Panc1 (cell line): ENCODE measurements around the gene TMEM253. TPM values are rescaled to one million over a fixed set of nuclear protein-coding genes. Genes with fewer than 3 reads are reported as not detected.

ENCODE experiments used
- ATAC-seq: fragments of 200-7000 bp; cut with Tn5 transposase; 2 replicates; pipeline ENCODE4 v1.9.1; 2020; ENCODE audit warnings: mild to moderate bottlenecking, moderate library complexity
- BruUV-seq: library from RNA; stranded (reverse); fragments of 400-500 nt; replicated peaks from 2 replicates; lab custom pipeline; 2021; lab: Mats Ljungman, UMichigan
- CTCF ChIA-PET: fragments of 300-600 bp; sonication (Branson Sonifier 250); formaldehyde crosslinking; loops from one replicate; lab custom pipeline; 2022; ENCODE audit warnings: antibody characterized with exemption; lab: Charles Lee
- POLR2A ChIA-PET: fragments of 300-600 bp; sonication (Branson Sonifier 250); formaldehyde crosslinking; loops from one replicate; lab custom pipeline; 2022; ENCODE audit warnings: antibody characterized with exemption; lab: Charles Lee
- DNase-seq: peaks from one replicate; pipeline ENCODE4 v3.0.0-alpha.2; 2010; ENCODE audit warnings: low read depth, low spot score
- H3K27ac ChIP-seq: 2 replicates; pipeline ENCODE4 v1.5.1; 2011; ENCODE audit warnings: mild to moderate bottlenecking, low read length, inconsistent platforms
- H3K27me3 ChIP-seq: fragments of 200-500 bp; sonication (Bioruptor generic); 2 replicates; pipeline ENCODE4 v1.6.0; 2014; ENCODE audit warnings: low read length, inconsistent platforms; ENCODE audit not compliant: control insufficient read depth, insufficient read depth
- H3K36me3 ChIP-seq: fragments of 200-500 bp; sonication (Bioruptor generic); 2 replicates; pipeline ENCODE4 v1.5.1; 2014; ENCODE audit warnings: inconsistent platforms, mild to moderate bottlenecking, low read length, moderate library complexity; ENCODE audit not compliant: control insufficient read depth, insufficient read depth
- H3K4me1 ChIP-seq: 2 replicates; pipeline ENCODE4 v1.5.1; 2011; ENCODE audit warnings: inconsistent platforms, mild to moderate bottlenecking, low read length, moderate library complexity; ENCODE audit not compliant: control insufficient read depth, insufficient read depth
- H3K4me3 ChIP-seq, 2 experiments: 2 replicates each; pipeline ENCODE4 v1.5.1; 2011 to 2012; ENCODE audit warnings: low read depth in 2 of 2, low read length in 2 of 2, mild to moderate bottlenecking in 2 of 2, inconsistent platforms in 1 of 2, moderate library complexity in 1 of 2
- H3K9me3 ChIP-seq: fragments of 200-500 bp; sonication (Bioruptor generic); 2 replicates; pipeline ENCODE4 v1.5.1; 2014; ENCODE audit warnings: low read depth, mild to moderate bottlenecking, inconsistent platforms, low read length, moderate library complexity; ENCODE audit not compliant: control insufficient read depth, insufficient read depth
- POLR2AphosphoS5 ChIP-seq: IDR thresholded peaks from 2 replicates; pipeline ENCODE4 v1.6.1; 2012; ENCODE audit warnings: mild to moderate bottlenecking, low read depth, low read length, moderate library complexity
- REST ChIP-seq, 2 experiments: IDR thresholded peaks; 2 replicates each; pipeline ENCODE4 v1.6.1; 2011 to 2012; ENCODE audit warnings: low read depth in 2 of 2, control low read depth in 1 of 2, low read length in 1 of 2, mild to moderate bottlenecking in 1 of 2, moderate library complexity in 1 of 2; ENCODE audit not compliant: insufficient read depth in 1 of 2
- SIN3A ChIP-seq: IDR thresholded peaks from 2 replicates; pipeline ENCODE4 v1.6.1; 2012; ENCODE audit warnings: low read depth, mild to moderate bottlenecking, low read length, moderate library complexity, borderline replicate concordance; ENCODE audit not compliant: insufficient read depth
- TCF7L2 ChIP-seq: IDR thresholded peaks from 2 replicates; pipeline ENCODE4 v1.6.1; 2011; ENCODE audit warnings: mild to moderate bottlenecking, low read depth, low read length, inconsistent platforms
- in situ Hi-C: cut with HindIII; loops from 2 replicates; pipeline ENCODE4 v1.10.0; 2016; ENCODE audit warnings: low sequenced_read_pairs, low pct_unique_long_range_greater_than_20kb
- intact Hi-C: fragments of 100-400 bp; cut with micrococcal nuclease; formaldehyde crosslinking; loops from one replicate; pipeline ENCODE4 v1.10.0; 2022; ENCODE audit not compliant: unreplicated experiment
- total RNA-seq: library from RNA; stranded (reverse); gene quantifications from one replicate; pipeline ENCODE4 v1.2.1, GENCODE V29; 2021; ENCODE audit not compliant: unreplicated experiment
- TF ChIP-seq, protein P1 (sequence below): fragments of 450-650 bp; IDR thresholded peaks from 2 replicates; pipeline ENCODE4 v1.5.1; 2017; ENCODE audit warnings: mild to moderate bottlenecking

Gene TMEM253
- total RNA-seq, 1 experiment from 2014 or later = 0.33 TPM

- ATAC-seq (no peak), DNase-seq (no peak)
- H3K4me3 ChIP-seq = no peak overlapping the region
- TF ChIP-seq SIN3A (no peak), TCF7L2 (no peak), POLR2AphosphoS5 (no peak), REST (IDR thresholded peaks at IDR 0.05; ENCODE audit: insufficient read depth in 1 of 2, low read depth in 2 of 2, low read length in 1 of 2) (no peak)
- TF ChIP-seq, protein P1, sequence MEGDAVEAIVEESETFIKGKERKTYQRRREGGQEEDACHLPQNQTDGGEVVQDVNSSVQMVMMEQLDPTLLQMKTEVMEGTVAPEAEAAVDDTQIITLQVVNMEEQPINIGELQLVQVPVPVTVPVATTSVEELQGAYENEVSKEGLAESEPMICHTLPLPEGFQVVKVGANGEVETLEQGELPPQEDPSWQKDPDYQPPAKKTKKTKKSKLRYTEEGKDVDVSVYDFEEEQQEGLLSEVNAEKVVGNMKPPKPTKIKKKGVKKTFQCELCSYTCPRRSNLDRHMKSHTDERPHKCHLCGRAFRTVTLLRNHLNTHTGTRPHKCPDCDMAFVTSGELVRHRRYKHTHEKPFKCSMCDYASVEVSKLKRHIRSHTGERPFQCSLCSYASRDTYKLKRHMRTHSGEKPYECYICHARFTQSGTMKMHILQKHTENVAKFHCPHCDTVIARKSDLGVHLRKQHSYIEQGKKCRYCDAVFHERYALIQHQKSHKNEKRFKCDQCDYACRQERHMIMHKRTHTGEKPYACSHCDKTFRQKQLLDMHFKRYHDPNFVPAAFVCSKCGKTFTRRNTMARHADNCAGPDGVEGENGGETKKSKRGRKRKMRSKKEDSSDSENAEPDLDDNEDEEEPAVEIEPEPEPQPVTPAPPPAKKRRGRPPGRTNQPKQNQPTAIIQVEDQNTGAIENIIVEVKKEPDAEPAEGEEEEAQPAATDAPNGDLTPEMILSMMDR = no peak
- POLR2A ChIA-PET = no interaction called here
- CTCF ChIA-PET = interaction anchor here (2.7 kb wide), 1 partner anchor 91 kb away, joined by 18 read pairs; no protein-coding TSS in a partner anchor
- BruUV-seq = no TSS peak
- in situ Hi-C loops = no loop called here
- H3K27ac ChIP-seq = no peak overlapping the region
- intact Hi-C loops = loop anchor here (2.0 to 5.0 kb wide), 2 partner anchors 39 to 91 kb away; no protein-coding TSS in a partner anchor
- no peaks in the 10 kb centered on the region for H3K9me3 ChIP-seq
- no peaks in the 10 kb centered on the region for H3K36me3 ChIP-seq
- H3K4me1 ChIP-seq = peaks cover 13% of the 10 kb centered on the region
- H3K27me3 ChIP-seq = no peaks in the 10 kb centered on the region
Observed at GRCh38 chr14:21106176-21106497, 5.3 kb downstream of the TMEM253 start.

GRCh38 chr14:21106498-21107282, 5.8 kb downstream of the TMEM253 start:
- no peaks in the 10 kb centered on the region for H3K36me3 ChIP-seq
- no peaks in the 10 kb centered on the region for H3K9me3 ChIP-seq
- intact Hi-C loops (loop anchor here (2.0 to 5.0 kb wide), 2 partner anchors 39 to 92 kb away; no protein-coding TSS in a partner anchor), in situ Hi-C loops (no loop called here)
- peak overlapping the region in 1 of 2 experiments; percentile 6; a peak in 2 of 4 replicates for H3K4me3 ChIP-seq
- no peak for TF ChIP-seq POLR2AphosphoS5
- TF ChIP-seq, protein P1 = peak; percentile 92
- H3K27me3 ChIP-seq = no peaks in the 10 kb centered on the region
- ATAC-seq (peak; percentile 55), DNase-seq (peak; percentile 61)
- no peak overlapping the region for H3K27ac ChIP-seq
- H3K4me1 ChIP-seq = peaks cover 13% of the 10 kb centered on the region
- ChIA-PET CTCF (interaction anchor here (2.7 kb wide), 1 partner anchor 92 kb away, joined by 18 read pairs; no protein-coding TSS in a partner anchor), POLR2A (no interaction called here)
- no TSS peak for BruUV-seq
